ENCODE results near the gene PRDX2.

PRDX2 gene

DNA sequence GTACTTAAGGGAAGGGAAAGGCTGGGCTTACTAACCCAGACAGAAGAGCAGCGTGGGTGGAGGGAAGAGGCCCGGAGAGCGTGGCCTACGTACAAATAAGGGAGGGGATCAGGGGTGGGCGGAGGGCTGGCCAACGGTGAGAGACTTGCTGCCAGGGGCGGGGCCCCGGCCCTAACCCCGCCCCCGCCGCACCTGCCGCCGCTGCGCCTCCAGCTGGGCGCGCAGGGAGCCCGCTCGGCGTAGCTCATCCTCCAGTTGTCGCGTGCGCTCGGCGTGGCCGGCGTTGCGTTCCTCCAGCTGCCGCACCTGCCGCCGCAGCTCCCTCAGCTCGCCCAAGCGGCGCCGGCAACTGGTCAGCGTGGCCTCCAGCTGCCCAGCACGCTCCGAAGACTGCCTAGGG is 31.9 kb downstream of the PRDX2 start:
- TF ChIP-seq SIN3A (IDR thresholded peaks at IDR 0.05; ENCODE audit: borderline replicate concordance, insufficient read depth, low read length) (no peak), TAF1 (IDR thresholded peaks at IDR 0.05; ENCODE audit: borderline replicate concordance, insufficient read depth, low read length) (no peak), FOXP2 (optimal IDR thresholded peaks at IDR 0.05; ENCODE audit: borderline replicate concordance, extremely low read depth, extremely low read length, insufficient read depth) (no peak), POLR2AphosphoS5 (IDR thresholded peaks at IDR 0.05; ENCODE audit: low read depth, low read length) (no peak)
- TF ChIP-seq, protein P1, sequence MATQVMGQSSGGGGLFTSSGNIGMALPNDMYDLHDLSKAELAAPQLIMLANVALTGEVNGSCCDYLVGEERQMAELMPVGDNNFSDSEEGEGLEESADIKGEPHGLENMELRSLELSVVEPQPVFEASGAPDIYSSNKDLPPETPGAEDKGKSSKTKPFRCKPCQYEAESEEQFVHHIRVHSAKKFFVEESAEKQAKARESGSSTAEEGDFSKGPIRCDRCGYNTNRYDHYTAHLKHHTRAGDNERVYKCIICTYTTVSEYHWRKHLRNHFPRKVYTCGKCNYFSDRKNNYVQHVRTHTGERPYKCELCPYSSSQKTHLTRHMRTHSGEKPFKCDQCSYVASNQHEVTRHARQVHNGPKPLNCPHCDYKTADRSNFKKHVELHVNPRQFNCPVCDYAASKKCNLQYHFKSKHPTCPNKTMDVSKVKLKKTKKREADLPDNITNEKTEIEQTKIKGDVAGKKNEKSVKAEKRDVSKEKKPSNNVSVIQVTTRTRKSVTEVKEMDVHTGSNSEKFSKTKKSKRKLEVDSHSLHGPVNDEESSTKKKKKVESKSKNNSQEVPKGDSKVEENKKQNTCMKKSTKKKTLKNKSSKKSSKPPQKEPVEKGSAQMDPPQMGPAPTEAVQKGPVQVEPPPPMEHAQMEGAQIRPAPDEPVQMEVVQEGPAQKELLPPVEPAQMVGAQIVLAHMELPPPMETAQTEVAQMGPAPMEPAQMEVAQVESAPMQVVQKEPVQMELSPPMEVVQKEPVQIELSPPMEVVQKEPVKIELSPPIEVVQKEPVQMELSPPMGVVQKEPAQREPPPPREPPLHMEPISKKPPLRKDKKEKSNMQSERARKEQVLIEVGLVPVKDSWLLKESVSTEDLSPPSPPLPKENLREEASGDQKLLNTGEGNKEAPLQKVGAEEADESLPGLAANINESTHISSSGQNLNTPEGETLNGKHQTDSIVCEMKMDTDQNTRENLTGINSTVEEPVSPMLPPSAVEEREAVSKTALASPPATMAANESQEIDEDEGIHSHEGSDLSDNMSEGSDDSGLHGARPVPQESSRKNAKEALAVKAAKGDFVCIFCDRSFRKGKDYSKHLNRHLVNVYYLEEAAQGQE (IDR thresholded peaks at IDR 0.05; ENCODE audit: insufficient read depth in 1 of 2, low read depth in 2 of 2, low read length in 2 of 2): no peak

DNA sequence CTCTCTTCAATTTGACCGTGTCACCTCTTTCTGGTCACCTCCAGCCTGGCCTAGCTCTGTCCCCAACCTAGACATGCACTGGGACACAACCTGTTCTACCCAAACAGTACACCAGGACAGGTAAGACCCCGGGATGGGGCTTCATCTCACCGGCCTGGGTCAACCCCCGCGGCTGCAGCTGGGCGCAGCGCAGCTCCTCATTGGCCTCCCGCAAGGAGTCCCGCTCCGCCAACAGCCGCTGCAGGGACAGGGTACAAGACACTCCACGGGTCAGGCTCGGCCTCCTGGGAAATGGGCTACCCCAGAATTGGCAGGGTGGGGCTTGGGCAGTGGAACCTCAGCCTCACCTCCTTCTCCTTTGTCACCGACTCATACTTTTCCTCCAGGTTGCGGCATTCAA is 33.9 kb downstream of the PRDX2 start:
- no peak for TF ChIP-seq FOXP2 (optimal IDR thresholded peaks at IDR 0.05; ENCODE audit: borderline replicate concordance, extremely low read depth, extremely low read length, insufficient read depth)
- no peak for TF ChIP-seq TAF1 (IDR thresholded peaks at IDR 0.05; ENCODE audit: borderline replicate concordance, insufficient read depth, low read length)
- TF ChIP-seq, protein P1 (IDR thresholded peaks at IDR 0.05; ENCODE audit: insufficient read depth in 1 of 2, low read depth in 2 of 2, low read length in 2 of 2): no peak
- no peak for TF ChIP-seq SIN3A (IDR thresholded peaks at IDR 0.05; ENCODE audit: borderline replicate concordance, insufficient read depth, low read length)
- no peak for TF ChIP-seq POLR2AphosphoS5 (IDR thresholded peaks at IDR 0.05; ENCODE audit: low read depth, low read length)

DNA sequence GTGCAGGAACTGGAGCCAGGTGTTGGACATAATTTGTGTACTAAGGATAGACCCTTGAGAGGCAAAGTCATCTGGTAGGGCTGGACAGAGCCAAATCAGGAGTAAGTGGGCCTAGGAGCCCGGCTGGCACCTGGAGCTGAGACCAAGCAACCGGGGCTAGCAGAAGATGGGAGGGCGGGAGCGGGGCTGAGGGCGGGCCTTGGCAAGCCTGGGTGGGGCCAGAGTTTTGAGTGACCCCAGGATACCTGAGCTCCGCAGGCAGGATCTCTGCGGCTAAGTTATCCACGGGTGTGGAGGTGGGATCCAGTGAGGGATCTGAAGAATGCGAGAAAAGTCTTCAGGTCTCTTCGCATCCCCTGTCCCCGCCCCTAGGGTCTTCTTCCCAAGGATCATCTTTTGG is 34.5 kb downstream of the PRDX2 start:
- TF ChIP-seq SIN3A (IDR thresholded peaks at IDR 0.05; ENCODE audit: borderline replicate concordance, insufficient read depth, low read length) (no peak), TAF1 (IDR thresholded peaks at IDR 0.05; ENCODE audit: borderline replicate concordance, insufficient read depth, low read length) (no peak), FOXP2 (optimal IDR thresholded peaks at IDR 0.05; ENCODE audit: borderline replicate concordance, extremely low read depth, extremely low read length, insufficient read depth) (no peak)
- TF ChIP-seq, protein P1 (IDR thresholded peaks at IDR 0.05; ENCODE audit: insufficient read depth in 1 of 2, low read depth in 2 of 2, low read length in 2 of 2): no peak

DNA sequence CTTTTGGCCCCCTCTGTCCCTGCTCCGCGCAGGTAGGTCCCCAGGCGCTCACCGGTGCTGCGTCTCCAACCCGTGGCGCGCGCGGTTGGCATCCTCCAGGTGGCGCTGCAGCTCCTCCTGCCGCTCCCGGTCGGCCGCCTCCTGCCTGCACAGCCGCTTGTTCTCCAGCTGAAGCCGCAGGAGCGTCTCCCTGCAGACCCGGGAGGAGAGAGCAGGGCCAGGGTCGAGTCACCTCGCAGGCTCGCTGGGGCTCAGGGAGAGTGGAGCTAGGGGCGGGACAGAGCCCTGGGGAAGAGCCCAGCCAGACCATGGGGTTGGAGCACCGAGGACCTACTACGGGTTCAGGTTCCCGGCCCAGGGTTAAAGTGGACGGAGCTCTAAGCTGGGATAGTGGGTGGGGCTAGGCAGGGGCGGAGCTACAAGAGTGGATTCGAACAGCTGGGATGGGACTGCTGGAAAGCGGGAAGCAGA is 35.5 kb downstream of the PRDX2 start:
- TF ChIP-seq, protein P1 (IDR thresholded peaks at IDR 0.05; ENCODE audit: insufficient read depth in 1 of 2, low read depth in 2 of 2, low read length in 2 of 2): no peak
- peak; percentile 57 for TF ChIP-seq POLR2AphosphoS5 (IDR thresholded peaks at IDR 0.05; ENCODE audit: low read depth, low read length)
- TF ChIP-seq FOXP2 (optimal IDR thresholded peaks at IDR 0.05; ENCODE audit: borderline replicate concordance, extremely low read depth, extremely low read length, insufficient read depth): peak; percentile 91

DNA sequence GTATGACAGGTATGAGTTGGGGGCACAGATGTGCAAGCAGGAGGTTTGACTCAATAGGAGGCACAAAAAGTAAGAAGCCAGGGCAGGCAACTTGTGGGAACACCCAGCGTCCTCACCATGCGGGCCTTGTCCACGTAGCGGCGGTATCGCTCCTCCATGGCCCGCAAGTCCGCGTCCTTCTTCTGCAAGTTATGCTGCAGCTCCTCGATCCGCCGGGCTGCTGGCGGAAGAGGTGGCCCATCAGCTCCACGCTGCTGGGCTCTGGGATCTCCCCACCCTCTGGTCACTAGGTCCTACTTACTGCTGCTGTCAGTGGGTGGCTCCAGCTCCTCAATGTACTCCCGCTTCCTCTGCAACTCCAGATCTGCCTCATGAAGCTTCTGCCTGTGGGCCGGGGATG is 36.9 kb downstream of the PRDX2 start:
- TF ChIP-seq TAF1 (IDR thresholded peaks at IDR 0.05; ENCODE audit: borderline replicate concordance, insufficient read depth, low read length) (no peak), FOXP2 (optimal IDR thresholded peaks at IDR 0.05; ENCODE audit: borderline replicate concordance, extremely low read depth, extremely low read length, insufficient read depth) (no peak), POLR2AphosphoS5 (IDR thresholded peaks at IDR 0.05; ENCODE audit: low read depth, low read length) (no peak), SIN3A (IDR thresholded peaks at IDR 0.05; ENCODE audit: borderline replicate concordance, insufficient read depth, low read length) (no peak)
- TF ChIP-seq, protein P1 (IDR thresholded peaks at IDR 0.05; ENCODE audit: insufficient read depth in 1 of 2, low read depth in 2 of 2, low read length in 2 of 2): no peak

Measured in PFSK-1 (cell line).